Stimulated activated CD8-positive, alpha-beta memory T cell treated with anti-CD3 and anti-CD28 coated beads, Interleukin-7, amount 100 ng/mL, for 48 hours (primary cell): ENCODE results near the gene HOXB4.

Experiments
- DNase-seq, 2 donors: peaks; one replicate each; pipeline ENCODE4 v3.0.0-alpha.2; 2020; ENCODE audit warnings: low read depth in 1 of 2; ENCODE audit errors: extremely low read depth in 1 of 2

The HOXB4 gene

GRCh38 chr17:48590607-48591161, 12.5 kb upstream of the HOXB4 start:
- no peak for DNase-seq

DNA sequence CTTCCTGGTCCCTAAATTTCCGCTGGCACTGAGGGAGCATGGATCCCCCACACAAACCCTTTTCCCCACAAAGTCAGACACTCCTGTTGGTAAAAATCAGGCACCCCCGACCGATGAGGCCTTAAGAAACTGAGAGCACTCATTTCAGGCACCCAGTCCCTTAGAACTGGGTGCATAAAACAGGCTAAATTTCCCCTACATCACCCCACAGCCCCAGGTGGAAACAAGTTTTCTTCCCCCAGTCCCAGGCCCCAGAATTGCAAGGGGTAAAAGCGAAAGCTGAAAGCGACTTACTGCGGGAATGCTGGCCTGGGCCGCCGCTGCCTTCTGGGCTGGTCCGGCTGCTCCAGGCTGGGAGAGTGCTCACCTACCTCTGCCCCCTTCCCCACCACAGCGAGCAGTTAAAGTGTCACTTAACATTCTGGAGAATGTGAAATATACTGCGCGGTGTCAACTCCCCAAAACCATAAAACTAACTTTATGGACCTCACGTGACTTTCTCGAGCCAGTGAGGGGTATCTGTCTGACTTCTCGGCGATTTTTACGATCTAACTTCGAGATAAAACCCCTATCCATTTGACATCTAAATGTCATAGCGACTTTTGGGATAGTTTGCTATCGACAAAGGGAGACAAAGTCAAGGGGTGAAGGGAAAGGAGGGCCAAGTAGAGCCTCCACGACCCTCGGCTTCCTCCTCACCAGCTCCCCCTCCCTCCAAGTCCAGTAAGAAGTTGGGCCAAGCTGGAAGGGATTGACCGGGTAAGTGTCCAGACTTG, 11.9 kb upstream of the HOXB4 start, which contains the start of gene HOXB3:
TSS of gene HOXB3 (minus strand) at position 411 of the 776 bp plus-strand sequence. CDS start 37,767 bp downstream, outside the sequence.
- DNase-seq, result no peak

GRCh38 chr17:48589060-48589830, 11.1 kb upstream of the HOXB4 start:
- no peak for DNase-seq

- no peak for DNase-seq
These were observed 10.4 kb upstream of the HOXB4 start for GRCh38 chr17:48588528-48588927.

- DNase-seq, result no peak
These were observed 9.9 kb upstream of the HOXB4 start for GRCh38 chr17:48588074-48588415.

GRCh38 chr17:48587276-48588073, 9.3 kb upstream of the HOXB4 start:
- DNase-seq, result no peak

GRCh38 chr17:48586355-48587258, 8.5 kb upstream of the HOXB4 start:
- no peak for DNase-seq

DNA sequence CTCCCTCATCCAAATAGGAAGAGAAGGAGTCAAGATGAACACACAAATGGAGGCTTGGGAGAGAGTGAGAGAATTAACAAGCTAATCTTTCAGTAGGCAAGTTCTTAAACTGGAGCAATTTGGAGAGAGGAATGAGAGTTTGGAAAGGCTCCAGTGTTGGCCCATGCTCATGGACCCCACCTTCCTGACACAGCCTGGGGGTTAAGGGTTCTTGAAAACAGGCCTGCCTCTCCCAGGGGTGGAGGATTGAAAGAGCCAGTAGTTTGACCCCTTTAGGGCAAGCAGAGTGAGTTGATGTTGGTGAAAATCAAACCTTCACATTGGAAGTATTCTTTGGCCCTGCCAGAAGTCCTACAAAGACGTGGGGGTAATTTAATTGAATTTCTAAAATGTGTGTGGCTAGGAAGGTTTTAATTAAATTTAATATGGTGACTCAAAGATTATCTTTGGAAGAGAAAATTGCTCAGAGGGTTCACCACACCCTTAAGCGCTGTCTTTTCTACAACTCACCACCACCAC, 6.1 kb upstream of the HOXB4 start:
- DNase-seq, result no peak

- no peak for DNase-seq
These were observed 5.6 kb upstream of the HOXB4 start for GRCh38 chr17:48583708-48584222.

DNA sequence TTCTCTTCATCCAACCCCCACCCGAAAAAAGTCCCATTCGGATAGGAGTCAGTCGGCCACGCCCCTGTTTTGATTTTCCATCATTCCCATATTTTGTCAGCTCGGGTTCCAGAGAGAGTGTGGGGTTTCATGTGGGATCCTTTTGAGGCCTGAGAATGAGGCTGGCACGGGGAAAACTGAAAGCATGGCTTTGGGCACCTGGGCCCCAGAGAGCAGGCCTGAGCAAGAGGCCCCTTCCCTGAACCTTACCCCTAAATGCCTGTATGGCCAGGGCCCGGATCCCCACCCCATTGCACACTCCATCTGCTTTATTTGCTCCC, 4.6 kb upstream of the HOXB4 start:
- no peak for DNase-seq

DNA sequence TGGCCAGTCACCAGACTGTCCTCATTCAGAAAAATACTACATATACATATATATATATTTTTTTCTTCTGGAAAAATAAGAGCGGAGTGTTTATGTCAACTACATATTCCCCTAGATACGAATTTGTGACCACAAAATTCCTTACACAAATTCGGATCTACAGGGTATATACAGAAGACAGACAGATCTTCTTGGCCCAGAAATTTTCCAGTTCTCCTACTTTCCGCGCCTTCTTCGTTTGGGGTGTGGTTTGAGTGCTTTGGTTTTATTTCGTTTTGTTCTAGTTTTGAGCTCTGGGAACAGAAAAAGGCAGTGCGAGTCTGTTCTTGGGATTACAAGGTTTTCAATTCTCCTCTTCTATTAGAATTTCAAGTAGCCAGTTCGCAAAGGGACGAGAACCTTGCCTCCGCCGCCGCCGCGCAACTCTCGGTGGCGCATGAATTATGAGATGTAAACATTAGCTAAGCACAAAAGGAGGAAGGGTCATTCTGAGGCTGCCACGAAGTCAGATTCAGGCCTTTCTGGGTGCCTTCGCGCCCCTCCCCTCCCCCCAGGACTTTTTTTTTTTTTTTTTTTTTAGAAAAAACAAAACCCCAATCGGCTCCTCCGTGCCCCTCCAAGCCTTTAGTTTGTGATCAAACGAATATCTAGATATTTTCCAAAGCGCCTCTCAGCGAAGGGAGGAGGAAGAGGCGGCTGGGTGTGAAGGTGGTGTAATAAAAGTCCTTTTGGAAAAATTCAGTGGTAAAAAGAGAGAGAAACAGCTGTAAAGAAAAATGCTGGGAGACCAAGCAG, 1.8 kb upstream of the HOXB4 start:
- DNase-seq, result no peak

DNA sequence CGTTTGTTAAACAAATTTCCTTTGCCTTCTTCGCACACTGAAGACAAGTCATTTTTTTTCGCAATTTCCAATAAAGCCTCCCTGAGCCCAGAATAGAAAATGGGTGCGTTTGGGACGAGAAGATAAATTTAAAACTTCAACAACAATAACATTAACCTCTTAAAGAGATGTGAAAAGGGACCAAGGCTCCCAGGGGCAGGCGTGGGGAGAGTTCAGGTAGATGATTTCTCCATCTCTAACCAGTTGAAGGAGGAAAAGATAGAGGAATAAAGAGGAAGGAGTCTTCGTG, 1.3 kb upstream of the HOXB4 start:
- DNase-seq, result no peak

DNA sequence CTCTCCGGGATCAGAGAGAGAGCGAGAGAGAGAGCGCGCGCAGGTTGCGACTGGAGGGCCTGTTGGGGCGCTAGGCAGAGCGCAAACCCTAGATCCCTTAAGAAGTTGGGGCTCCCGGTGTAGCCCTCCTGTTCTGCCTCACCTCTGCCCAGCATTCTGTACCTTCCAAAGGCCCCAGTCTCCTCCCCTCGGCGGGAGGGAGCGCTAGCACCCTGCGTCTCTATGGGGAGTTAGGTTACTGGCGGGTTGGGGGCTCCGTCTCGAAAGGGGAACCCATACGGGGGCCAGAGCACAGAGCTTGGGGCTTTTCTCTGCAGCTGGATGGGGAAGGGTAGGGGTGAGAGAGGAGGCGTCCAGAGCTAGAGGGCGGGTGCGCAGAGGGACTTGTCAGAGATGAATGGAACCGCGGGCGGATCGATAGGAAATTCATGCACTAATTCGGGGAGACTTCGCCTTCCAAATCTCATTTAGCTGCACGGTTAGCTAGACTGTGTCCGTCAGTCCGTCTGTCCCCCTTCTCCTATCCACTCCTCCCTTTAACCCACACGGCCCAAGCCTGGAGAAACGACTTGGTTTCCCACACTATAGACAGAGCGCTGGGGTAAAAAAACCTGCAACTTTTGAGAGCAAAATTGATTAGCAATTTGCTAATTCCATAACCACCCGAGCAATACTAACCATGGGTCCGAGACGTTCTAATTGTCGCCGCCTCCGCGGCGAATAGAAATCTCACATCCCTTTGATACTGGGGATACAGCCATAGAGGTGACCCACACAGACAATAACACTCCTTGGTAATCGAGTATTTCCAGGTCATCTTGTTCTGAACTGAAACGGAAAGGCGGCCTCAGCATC, 693 bp upstream of the HOXB4 start:
- no peak for DNase-seq

- DNase-seq, result no peak
These were observed 712 bp downstream of the HOXB4 start for GRCh38 chr17:48577330-48577945.

- DNase-seq, result no peak
These were observed 1.5 kb downstream of the HOXB4 start for GRCh38 chr17:48576479-48577309.

GRCh38 chr17:48575673-48576478, 2.3 kb downstream of the HOXB4 start:
- no peak for DNase-seq
